Measurements from ENCODE around the gene PGRMC2.

PGRMC2 gene

GRCh38 chr4:128298146-128298758 lies 10.6 kb upstream of the PGRMC2 start:
- no peak for TF ChIP-seq CTCF (IDR thresholded peaks at IDR 0.05; ENCODE audit: low read depth, low read length, poor library complexity, severe bottlenecking)
- no peak for TF ChIP-seq EZH2phosphoT487 (IDR thresholded peaks at IDR 0.05; ENCODE audit: borderline replicate concordance, low read length)
- Histone ChIP-seq H4K20me1 (ENCODE audit: control insufficient read depth, insufficient read depth, low read depth, low read length) (no peaks in the 10 kb centered on the region), H3K4me3 (ENCODE audit: low read length) (no peak overlapping the region), H3K9me2 (replicated peaks; ENCODE audit: control insufficient read depth, low read length) (no peaks in the 10 kb centered on the region), H3K4me2 (ENCODE audit: low read length) (no peak overlapping the region), H3K36me3 (ENCODE audit: control insufficient read depth, low read length) (peaks cover 25% of the 10 kb centered on the region), H3K27me3 (ENCODE audit: control insufficient read depth, low read length) (no peaks in the 10 kb centered on the region), H3F3A (ENCODE audit: control insufficient read depth, insufficient read depth) (no peaks in the 10 kb centered on the region), H3K27ac (ENCODE audit: low read depth, low read length) (no peak overlapping the region), H3K9me3 (ENCODE audit: control insufficient read depth, insufficient read depth, low read length) (no peaks in the 10 kb centered on the region), H3K79me2 (ENCODE audit: control insufficient read depth, low read length) (no peaks in the 10 kb centered on the region), H3K4me1 (ENCODE audit: control insufficient read depth, low read length) (no peaks in the 10 kb centered on the region)

GRCh38 chr4:128295255-128295654 lies 7.6 kb upstream of the PGRMC2 start:
- H3K4me2 ChIP-seq (ENCODE audit: low read length), result no peak overlapping the region
- peaks cover 12% of the 10 kb centered on the region for H3K36me3 ChIP-seq (ENCODE audit: control insufficient read depth, low read length)
- TF ChIP-seq EZH2phosphoT487 (IDR thresholded peaks at IDR 0.05; ENCODE audit: borderline replicate concordance, low read length) (no peak), CTCF (IDR thresholded peaks at IDR 0.05; ENCODE audit: low read depth, low read length, poor library complexity, severe bottlenecking) (no peak)
- H3K4me3 ChIP-seq (ENCODE audit: low read length), result no peak overlapping the region
- no peaks in the 10 kb centered on the region for H3F3A ChIP-seq (ENCODE audit: control insufficient read depth, insufficient read depth)
- H3K9me2 ChIP-seq (replicated peaks; ENCODE audit: control insufficient read depth, low read length), result no peaks in the 10 kb centered on the region
- no peaks in the 10 kb centered on the region for H3K79me2 ChIP-seq (ENCODE audit: control insufficient read depth, low read length)
- H3K4me1 ChIP-seq (ENCODE audit: control insufficient read depth, low read length), result no peaks in the 10 kb centered on the region
- H4K20me1 ChIP-seq (ENCODE audit: control insufficient read depth, insufficient read depth, low read depth, low read length), result no peaks in the 10 kb centered on the region
- no peak overlapping the region for H3K27ac ChIP-seq (ENCODE audit: low read depth, low read length)
- no peaks in the 10 kb centered on the region for H3K9me3 ChIP-seq (ENCODE audit: control insufficient read depth, insufficient read depth, low read length)
- no peaks in the 10 kb centered on the region for H3K27me3 ChIP-seq (ENCODE audit: control insufficient read depth, low read length)

GRCh38 chr4:128294464-128294863 lies 6.9 kb upstream of the PGRMC2 start:
- Histone ChIP-seq H3K27me3 (ENCODE audit: control insufficient read depth, low read length) (no peaks in the 10 kb centered on the region), H4K20me1 (ENCODE audit: control insufficient read depth, insufficient read depth, low read depth, low read length) (no peaks in the 10 kb centered on the region), H3K4me3 (ENCODE audit: low read length) (no peak overlapping the region), H3K9me2 (replicated peaks; ENCODE audit: control insufficient read depth, low read length) (no peaks in the 10 kb centered on the region), H3K27ac (ENCODE audit: low read depth, low read length) (no peak overlapping the region), H3K4me2 (ENCODE audit: low read length) (no peak overlapping the region), H3K79me2 (ENCODE audit: control insufficient read depth, low read length) (peaks cover 5% of the 10 kb centered on the region), H3K36me3 (ENCODE audit: control insufficient read depth, low read length) (peaks cover 8% of the 10 kb centered on the region), H3F3A (ENCODE audit: control insufficient read depth, insufficient read depth) (no peaks in the 10 kb centered on the region), H3K4me1 (ENCODE audit: control insufficient read depth, low read length) (peaks cover 4% of the 10 kb centered on the region), H3K9me3 (ENCODE audit: control insufficient read depth, insufficient read depth, low read length) (no peaks in the 10 kb centered on the region)
- TF ChIP-seq EZH2phosphoT487 (IDR thresholded peaks at IDR 0.05; ENCODE audit: borderline replicate concordance, low read length) (no peak), CTCF (IDR thresholded peaks at IDR 0.05; ENCODE audit: low read depth, low read length, poor library complexity, severe bottlenecking) (no peak)
